Measurements from ENCODE around the gene AUTS2. TPM values are rescaled to one million over a fixed set of nuclear protein-coding genes. Genes with fewer than 3 reads are reported as not detected.

AUTS2 gene
- total RNA-seq, 3 donors from 2014 or later: 31.2 to 67.6 (median 36.5) TPM

GRCh38 chr7:69847921-69848612 is 249.8 kb downstream of the AUTS2 start:
- intact Hi-C loops (cut with DNase I, micrococcal nuclease): no loop called here
- Histone ChIP-seq H3K4me1 (ENCODE audit: low read depth) (no peaks in the 10 kb centered on the region), H3K9me3 (no peaks in the 10 kb centered on the region), H3K36me3 (ENCODE audit: low read depth) (no peaks in the 10 kb centered on the region), H3K4me3 (no peak overlapping the region)
- DNase-seq: no peak
- peak; percentile 12 for ATAC-seq
- no peak for TF ChIP-seq CTCF (IDR thresholded peaks at IDR 0.05)

- intact Hi-C loops (cut with DNase I, micrococcal nuclease): no loop called here
- Histone ChIP-seq H3K9me3 (no peaks in the 10 kb centered on the region), H3K4me3 (no peak overlapping the region), H3K4me1 (ENCODE audit: low read depth) (no peaks in the 10 kb centered on the region), H3K36me3 (ENCODE audit: low read depth) (no peaks in the 10 kb centered on the region)
- no peak for TF ChIP-seq CTCF (IDR thresholded peaks at IDR 0.05)
- DNase-seq: no peak
- ATAC-seq: no peak
Observed at GRCh38 chr7:69849268-69849667, 251.0 kb downstream of the AUTS2 start.

GRCh38 chr7:69857014-69857413 is 258.7 kb downstream of the AUTS2 start:
- no peak for TF ChIP-seq CTCF (IDR thresholded peaks at IDR 0.05)
- intact Hi-C loops (cut with DNase I, micrococcal nuclease): no loop called here
- no peak for ATAC-seq
- Histone ChIP-seq H3K4me1 (ENCODE audit: low read depth) (no peaks in the 10 kb centered on the region), H3K9me3 (no peaks in the 10 kb centered on the region), H3K4me3 (no peak overlapping the region), H3K36me3 (ENCODE audit: low read depth) (no peaks in the 10 kb centered on the region)
- no peak for DNase-seq

GRCh38 chr7:69858471-69858870 is 260.2 kb downstream of the AUTS2 start:
- no peak overlapping the region for H3K4me3 ChIP-seq
- H3K36me3 ChIP-seq (ENCODE audit: low read depth): no peaks in the 10 kb centered on the region
- no peak for DNase-seq
- H3K9me3 ChIP-seq: no peaks in the 10 kb centered on the region
- intact Hi-C loops (cut with DNase I, micrococcal nuclease): no loop called here
- no peak for ATAC-seq
- TF ChIP-seq CTCF (IDR thresholded peaks at IDR 0.05): no peak
- H3K4me1 ChIP-seq (ENCODE audit: low read depth): no peaks in the 10 kb centered on the region

GRCh38 chr7:69859342-69859741 is 261.1 kb downstream of the AUTS2 start:
- Histone ChIP-seq H3K4me3 (no peak overlapping the region), H3K9me3 (no peaks in the 10 kb centered on the region), H3K4me1 (ENCODE audit: low read depth) (no peaks in the 10 kb centered on the region), H3K36me3 (ENCODE audit: low read depth) (no peaks in the 10 kb centered on the region)
- intact Hi-C loops (cut with DNase I, micrococcal nuclease): no loop called here
- no peak for DNase-seq
- ATAC-seq: no peak
- TF ChIP-seq CTCF (IDR thresholded peaks at IDR 0.05): no peak

GRCh38 chr7:69860486-69860885 is 262.2 kb downstream of the AUTS2 start:
- no peaks in the 10 kb centered on the region for H3K9me3 ChIP-seq
- TF ChIP-seq CTCF (IDR thresholded peaks at IDR 0.05): no peak
- intact Hi-C loops (cut with DNase I, micrococcal nuclease): no loop called here
- H3K4me1 ChIP-seq (ENCODE audit: low read depth): no peaks in the 10 kb centered on the region
- no peaks in the 10 kb centered on the region for H3K36me3 ChIP-seq (ENCODE audit: low read depth)
- no peak overlapping the region for H3K4me3 ChIP-seq
- no peak for DNase-seq
- ATAC-seq: no peak
